ENCODE results near the gene IER5L.

- TF ChIP-seq CTCF (IDR thresholded peaks at IDR 0.05; ENCODE audit: poor library complexity) (no peak), EZH2phosphoT487 (IDR thresholded peaks at IDR 0.05; ENCODE audit: low read depth, severe bottlenecking, unreplicated experiment) (no peak), EZH2 (IDR thresholded peaks at IDR 0.05; ENCODE audit: borderline replicate concordance) (no peak)
Observed at GRCh38 chr9:129201289-129201688, 23.2 kb upstream of the IER5L start.
